K562 (cell line): Measurements from ENCODE around the gene COPB2. TPM values are rescaled to one million over a fixed set of nuclear protein-coding genes. Genes with fewer than 3 reads are reported as not detected.
A peak's percentile ranks its signal among the peaks of the same experiment; 100 is the strongest.

Experiments used
- ATAC-seq: fragments of 200-7000 bp; cut with Tn5 transposase; 3 replicates; pipeline ENCODE4 v1.9.1; 2020; ENCODE audit warnings: moderate library complexity
- BruUV-seq: library from RNA; stranded (reverse); fragments of 400-500 nt; replicated peaks from 2 replicates; lab custom pipeline; 2021; lab: Mats Ljungman, UMichigan
- CTCF ChIA-PET: fragments of 300-600 bp; formaldehyde crosslinking; extraction: SDS; loops from one replicate; lab custom pipeline; 2021; ENCODE audit warnings: low intra/inter-chr PET ratio; lab: Yijun Ruan, JAX
- POLR2A ChIA-PET: fragments of 300-600, 350-650 bp; sonication (Branson Sonifier 250); formaldehyde crosslinking; extraction: SDS; loops from one replicate; lab custom pipeline; 2021; ENCODE audit warnings: antibody characterized with exemption, inconsistent platforms; lab: Yijun Ruan, JAX
- DNase-seq, 4 experiments: peaks; one replicate each; pipeline versions ENCODE4 v3.0.0 to v3.0.0-alpha.2; 2011 to 2018; ENCODE audit warnings: low spot score in 3 of 4, mixed read lengths in 3 of 4; ENCODE audit errors: extremely low read depth in 1 of 4
- FAIRE-seq: peaks from 2 replicates; lab custom pipeline; 2011; peaks lifted over from hg19 to GRCh38; lab: Jason Lieb, UNC
- H2AFZ ChIP-seq: 2 replicates; pipeline ENCODE4 v1.6.0; 2011; ENCODE audit warnings: low read depth, low read length, control low read depth, inconsistent platforms
- H3K27ac ChIP-seq: fragments of 200-600 bp; 3 replicates; pipeline ENCODE4 v1.8.0; 2011; ENCODE audit warnings: low read depth, mild to moderate bottlenecking, control low read depth, inconsistent platforms, low read length, moderate library complexity, mixed read lengths; ENCODE audit errors: extremely low read depth
- H3K27me3 ChIP-seq, 2 experiments: fragments of 300-600 bp in 1 of 2; 2 replicates in 1 of 2; 3 replicates in 1 of 2; pipeline versions ENCODE4 v1.6.0 to v1.8.0; 2011; ENCODE audit warnings: inconsistent platforms in 2 of 2, low read length in 2 of 2, mild to moderate bottlenecking in 1 of 2, mixed read lengths in 1 of 2, moderate library complexity in 1 of 2; ENCODE audit not compliant: control insufficient read depth in 2 of 2, insufficient read depth in 2 of 2
- H3K36me3 ChIP-seq: fragments of 300-600 bp; 3 replicates; pipeline ENCODE4 v1.8.0; 2011; ENCODE audit warnings: mild to moderate bottlenecking, low read length, inconsistent platforms; ENCODE audit not compliant: control insufficient read depth, insufficient read depth
- H3K4me1 ChIP-seq, 2 experiments: fragments of 200-600 bp in 1 of 2; replicated peaks in 1 of 2; 2 replicates in 1 of 2; 3 replicates in 1 of 2; pipeline versions ENCODE4 v1.5.1 to v1.8.0; 2011; ENCODE audit warnings: inconsistent platforms in 2 of 2, low read length in 2 of 2, mild to moderate bottlenecking in 1 of 2, mixed read lengths in 1 of 2, moderate library complexity in 1 of 2; ENCODE audit not compliant: control insufficient read depth in 2 of 2, insufficient read depth in 2 of 2
- H3K4me2 ChIP-seq: 2 replicates; pipeline ENCODE4 v1.6.1; 2011; ENCODE audit warnings: low read length, control low read depth, inconsistent platforms, mixed read lengths; ENCODE audit not compliant: insufficient read depth
- H3K4me3 ChIP-seq: fragments of 200-600 bp; sonication (generic), shearing (Covaris generic); 2 replicates; pipeline ENCODE4 v1.5.1; 2016; ENCODE audit warnings: control low read depth, inconsistent platforms
- H3K79me2 ChIP-seq: fragments of 200-600 bp; 3 replicates; pipeline ENCODE4 v1.8.0; 2011; ENCODE audit warnings: low read length, inconsistent platforms; ENCODE audit not compliant: control insufficient read depth, insufficient read depth
- H3K9ac ChIP-seq, 2 experiments: 2 replicates each; pipeline versions ENCODE4 v1.6.0 to v1.6.1; 2011; ENCODE audit warnings: low read depth in 2 of 2, low read length in 2 of 2, control low read depth in 1 of 2, inconsistent platforms in 1 of 2, mild to moderate bottlenecking in 1 of 2, mixed read lengths in 1 of 2; ENCODE audit not compliant: insufficient read depth in 1 of 2
- H3K9me1 ChIP-seq: one replicate; pipeline ENCODE4 v1.6.0; 2011; ENCODE audit warnings: inconsistent platforms, mild to moderate bottlenecking, low read length, moderate library complexity; ENCODE audit not compliant: control insufficient read depth, insufficient read depth
- H3K9me3 ChIP-seq: replicated peaks from 2 replicates; pipeline ENCODE4 v1.5.1; 2011; ENCODE audit warnings: low read depth, low read length, inconsistent platforms; ENCODE audit not compliant: control insufficient read depth, insufficient read depth
- H4K20me1 ChIP-seq: replicated peaks from 2 replicates; pipeline ENCODE4 v1.6.1; 2011; ENCODE audit warnings: low read length, inconsistent platforms, mixed read lengths; ENCODE audit not compliant: control insufficient read depth, insufficient read depth
- HNRNPK ChIP-seq: fragments of 200-400 bp; formaldehyde crosslinking; IDR thresholded peaks from one replicate; pipeline ENCODE4 v1.6.1; 2018; ENCODE audit warnings: mild to moderate bottlenecking, low read depth, low read length; ENCODE audit not compliant: poor library complexity, severe bottlenecking
- STAT5B ChIP-seq: fragments of 250-450 bp; sonication (Bioruptor Pico); IDR thresholded peaks from 2 replicates; pipeline ENCODE4 v1.8.0; 2021; ENCODE audit warnings: mild to moderate bottlenecking, inconsistent platforms
- TAF1 ChIP-seq: IDR thresholded peaks from 2 replicates; pipeline ENCODE4 v1.6.1; 2011; ENCODE audit warnings: mild to moderate bottlenecking, low read length, moderate library complexity; ENCODE audit not compliant: insufficient read depth, control insufficient read depth, severe bottlenecking; ENCODE audit errors: extremely low read depth
- TBP ChIP-seq: optimal IDR thresholded peaks from 2 replicates; pipeline ENCODE3; 2011; ENCODE audit warnings: low read depth, low read length, improper control_type of control experiment
- TRIM24 ChIP-seq, 2 experiments: fragments of 450-650 bp; IDR thresholded peaks; 2 replicates each; pipeline ENCODE4 v1.6.1; 2016
- WGBS: fragments of 100-300 bp; shearing (Covaris generic); methylation state at CpG from one replicate; pipeline ENCODE4 v1.1.6; 2016; ENCODE audit warnings: low coverage, mixed read lengths; ENCODE audit not compliant: insufficient coverage; ENCODE audit errors: missing lambda C conversion rate; 5-methylcytosine and 5-hydroxymethylcytosine counted together
- in situ Hi-C: fragments of 300-500 bp; cut with MboI; formaldehyde crosslinking; loops from 4 replicates; pipeline ENCODE4 v1.15.0; 2018; ENCODE audit warnings: inconsistent platforms, mixed read lengths
- intact Hi-C: fragments of 100-400 bp; cut with micrococcal nuclease; formaldehyde crosslinking; loops from 2 replicates; pipeline ENCODE4 v1.14.2; 2022
- polyA plus RNA-seq, 8 experiments: library from polyadenylated mRNA; depleted of rRNA in 4 of 8; stranded (reverse) in 5 of 8; unstranded in 3 of 8; fragments of >200 nt; fragmentation: Nextera tagmentation in 2 of 8; fragmentation: Illumina TruSeq in 1 of 8; extraction: Ambion mirVana in 2 of 8; extraction: Trizol in 1 of 8; gene quantifications; 2 replicates each; pipeline versions ENCODE4 v1.2.1 to v1.2.3, GENCODE V29; 2011 to 2014; ENCODE audit warnings: inconsistent platforms in 1 of 8, missing spikeins in 1 of 8
- total RNA-seq, 7 experiments: library from RNA; depleted of rRNA in 6 of 7; stranded (reverse); fragments of >200 nt in 6 of 7; fragmentation: Illumina TruSeq in 2 of 7; extraction: Trizol in 2 of 7; gene quantifications; 2 replicates each; pipeline versions ENCODE4 v1.2.1 to v1.2.3, GENCODE V29; 2011 to 2021; ENCODE audit warnings: low replicate concordance in 1 of 7
- TF ChIP-seq, protein P1 (sequence below): conservative IDR thresholded peaks from 2 replicates; pipeline ENCODE4 v1.6.1; 2011; ENCODE audit warnings: low read depth, mild to moderate bottlenecking, low read length; ENCODE audit not compliant: control insufficient read depth
- TF ChIP-seq, protein P2 (sequence below): fragments of 250-450 bp; sonication (Bioruptor Pico); IDR thresholded peaks from 2 replicates; pipeline ENCODE4 v1.5.0; 2022; ENCODE audit warnings: mild to moderate bottlenecking
- TF ChIP-seq, protein P3 (sequence below), 2 experiments: IDR thresholded peaks in 1 of 2; conservative IDR thresholded peaks in 1 of 2; 2 replicates each; pipeline ENCODE4 v1.6.1; 2016; ENCODE audit warnings: low read depth in 2 of 2, mild to moderate bottlenecking in 1 of 2, missing compliant biosample characterization in 1 of 2, missing genetic modification characterization in 1 of 2, moderate library complexity in 1 of 2

COPB2 gene
- total and polyA plus RNA-seq, 9 of the 15 experiments (the other 6 are each of a cell fraction or from before 2014, with no cell fraction given): 64.3 to 189 (median 130) TPM

DNA sequence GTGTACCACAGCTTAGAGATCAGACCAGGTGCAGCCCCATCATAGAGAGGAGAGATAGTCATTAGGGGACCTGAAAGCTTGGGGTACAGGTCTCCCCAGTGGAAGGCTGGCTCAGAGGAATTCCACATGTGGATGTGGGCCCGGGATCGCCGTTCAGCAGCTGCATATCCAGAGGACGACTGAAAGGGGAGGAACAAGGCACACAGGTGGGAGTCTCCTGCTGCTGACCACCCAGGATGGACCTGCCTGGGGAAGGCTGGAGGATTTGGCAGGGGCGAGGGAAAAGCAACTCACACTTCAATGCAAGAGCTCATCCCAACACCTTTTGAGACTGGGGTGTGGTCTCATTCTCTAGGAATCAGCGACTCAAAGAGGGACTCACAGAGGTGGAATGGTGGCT is 70.6 kb downstream of the COPB2 start:
- no peaks in the 10 kb centered on the region for H3K79me2 ChIP-seq
- DNase-seq (no peak), FAIRE-seq (no peak), ATAC-seq (no peak)
- H3K27ac ChIP-seq: no peak overlapping the region
- no peaks in the 10 kb centered on the region for H3K36me3 ChIP-seq
- H2AFZ ChIP-seq: 0 out of 2 replicates have a peak overlapping the region, but pooled peaks have one; percentile 4
- H3K4me3 ChIP-seq: no peak overlapping the region
- no peaks in the 10 kb centered on the region for H3K9me3 ChIP-seq
- in situ Hi-C loops (no loop called here), intact Hi-C loops (no loop called here)
- no peak overlapping the region for H3K9ac ChIP-seq
- POLR2A ChIA-PET: interaction anchor here (0.7 to 1.1 kb wide), 3 partner anchors 8 to 501 kb away, joined by 3 to 4 read pairs (median 3); no protein-coding TSS in a partner anchor
- CTCF ChIA-PET: no interaction called here
- H4K20me1 ChIP-seq: no peaks in the 10 kb centered on the region
- BruUV-seq: no TSS peak
- no peak for TF ChIP-seq STAT5B
- peak; percentile 6 for TF ChIP-seq TBP
- TF ChIP-seq, protein P1, sequence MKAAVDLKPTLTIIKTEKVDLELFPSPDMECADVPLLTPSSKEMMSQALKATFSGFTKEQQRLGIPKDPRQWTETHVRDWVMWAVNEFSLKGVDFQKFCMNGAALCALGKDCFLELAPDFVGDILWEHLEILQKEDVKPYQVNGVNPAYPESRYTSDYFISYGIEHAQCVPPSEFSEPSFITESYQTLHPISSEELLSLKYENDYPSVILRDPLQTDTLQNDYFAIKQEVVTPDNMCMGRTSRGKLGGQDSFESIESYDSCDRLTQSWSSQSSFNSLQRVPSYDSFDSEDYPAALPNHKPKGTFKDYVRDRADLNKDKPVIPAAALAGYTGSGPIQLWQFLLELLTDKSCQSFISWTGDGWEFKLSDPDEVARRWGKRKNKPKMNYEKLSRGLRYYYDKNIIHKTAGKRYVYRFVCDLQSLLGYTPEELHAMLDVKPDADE: no peak
- 82% methylated on average over 6 of the region's 6 CpGs for WGBS
- peaks cover 33 to 47% of the 10 kb centered on the region in 2 experiments for H3K4me1 ChIP-seq
- no peak overlapping the region for H3K4me2 ChIP-seq
- no peaks in the 10 kb centered on the region for H3K27me3 ChIP-seq
- H3K9me1 ChIP-seq: no peaks in the 10 kb centered on the region

DNA sequence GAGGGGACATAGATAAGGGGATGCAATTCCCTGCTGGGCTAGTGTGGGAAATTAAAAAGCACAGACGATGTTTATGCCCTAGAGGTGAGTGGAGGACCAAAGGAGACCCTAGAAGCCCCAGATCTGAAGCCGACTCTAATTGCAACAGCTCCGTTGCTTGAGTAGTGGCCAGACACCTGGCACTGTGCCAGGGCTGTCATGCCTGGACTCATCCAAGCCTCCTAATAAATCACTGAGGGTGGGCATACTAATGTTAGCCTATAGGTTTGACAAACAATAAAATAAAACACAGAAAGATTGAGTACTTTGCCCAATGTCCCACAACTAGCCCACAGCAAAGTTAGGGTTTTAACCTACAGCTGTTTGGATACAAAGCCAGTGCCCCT is 71.0 kb downstream of the COPB2 start:
- ChIA-PET POLR2A (interaction anchor here (0.7 to 1.4 kb wide), 4 partner anchors 11 to 500 kb away, joined by 3 to 5 read pairs (median 4); no protein-coding TSS in a partner anchor), CTCF (no interaction called here)
- no peak for DNase-seq
- FAIRE-seq: no peak
- H3K79me2 ChIP-seq: no peaks in the 10 kb centered on the region
- in situ Hi-C loops (no loop called here), intact Hi-C loops (no loop called here)
- WGBS: 15% methylated on average over 3 of the region's 3 CpGs
- no peak overlapping the region; a peak in 1 of 4 replicates for H3K9ac ChIP-seq
- H2AFZ ChIP-seq: no peak overlapping the region; the same call in 1 of the 2 replicates
- peaks cover 34 to 51% of the 10 kb centered on the region in 2 experiments for H3K4me1 ChIP-seq
- H3K9me1 ChIP-seq: no peaks in the 10 kb centered on the region
- no peaks in the 10 kb centered on the region for H3K36me3 ChIP-seq
- no peak overlapping the region for H3K27ac ChIP-seq
- no peaks in the 10 kb centered on the region for H3K9me3 ChIP-seq
- no peaks in the 10 kb centered on the region for H4K20me1 ChIP-seq
- no peak overlapping the region for H3K4me2 ChIP-seq
- BruUV-seq: no TSS peak
- no peak overlapping the region for H3K4me3 ChIP-seq
- no peak for ATAC-seq
- H3K27me3 ChIP-seq: no peaks in the 10 kb centered on the region
- TF ChIP-seq TAF1 (no peak), HNRNPK (no peak), TRIM24 (IDR thresholded peaks at IDR 0.05) (no peak)
- TF ChIP-seq, protein P2, sequence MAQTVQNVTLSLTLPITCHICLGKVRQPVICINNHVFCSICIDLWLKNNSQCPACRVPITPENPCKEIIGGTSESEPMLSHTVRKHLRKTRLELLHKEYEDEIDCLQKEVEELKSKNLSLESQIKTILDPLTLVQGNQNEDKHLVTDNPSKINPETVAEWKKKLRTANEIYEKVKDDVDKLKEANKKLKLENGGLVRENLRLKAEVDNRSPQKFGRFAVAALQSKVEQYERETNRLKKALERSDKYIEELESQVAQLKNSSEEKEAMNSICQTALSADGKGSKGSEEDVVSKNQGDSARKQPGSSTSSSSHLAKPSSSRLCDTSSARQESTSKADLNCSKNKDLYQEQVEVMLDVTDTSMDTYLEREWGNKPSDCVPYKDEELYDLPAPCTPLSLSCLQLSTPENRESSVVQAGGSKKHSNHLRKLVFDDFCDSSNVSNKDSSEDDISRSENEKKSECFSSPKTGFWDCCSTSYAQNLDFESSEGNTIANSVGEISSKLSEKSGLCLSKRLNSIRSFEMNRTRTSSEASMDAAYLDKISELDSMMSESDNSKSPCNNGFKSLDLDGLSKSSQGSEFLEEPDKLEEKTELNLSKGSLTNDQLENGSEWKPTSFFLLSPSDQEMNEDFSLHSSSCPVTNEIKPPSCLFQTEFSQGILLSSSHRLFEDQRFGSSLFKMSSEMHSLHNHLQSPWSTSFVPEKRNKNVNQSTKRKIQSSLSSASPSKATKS (CRISPR knock-in tag): no peak
- TF ChIP-seq, protein P3, sequence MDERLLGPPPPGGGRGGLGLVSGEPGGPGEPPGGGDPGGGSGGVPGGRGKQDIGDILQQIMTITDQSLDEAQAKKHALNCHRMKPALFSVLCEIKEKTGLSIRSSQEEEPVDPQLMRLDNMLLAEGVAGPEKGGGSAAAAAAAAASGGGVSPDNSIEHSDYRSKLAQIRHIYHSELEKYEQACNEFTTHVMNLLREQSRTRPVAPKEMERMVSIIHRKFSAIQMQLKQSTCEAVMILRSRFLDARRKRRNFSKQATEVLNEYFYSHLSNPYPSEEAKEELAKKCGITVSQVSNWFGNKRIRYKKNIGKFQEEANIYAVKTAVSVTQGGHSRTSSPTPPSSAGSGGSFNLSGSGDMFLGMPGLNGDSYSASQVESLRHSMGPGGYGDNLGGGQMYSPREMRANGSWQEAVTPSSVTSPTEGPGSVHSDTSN (CRISPR knock-in tag; IDR thresholded peaks at IDR 0.05; ENCODE audit: low read depth): no peak
- TF ChIP-seq, protein P3 (tag; conservative IDR thresholded peaks at IDR 0.05; ENCODE audit: low read depth): peak; percentile 73
